A673 (cell line): Measurements from ENCODE around the gene MS4A7.

Experiments used
- CTCF ChIP-seq: fragments of 300-800, 200-600 bp; sonication (generic); conservative IDR thresholded peaks from 2 replicates; pipeline ENCODE4 v1.5.1; 2017; ENCODE audit warnings: low read depth, mild to moderate bottlenecking, antibody characterized with exemption, low read length, moderate library complexity, mixed read lengths
- EZH2 ChIP-seq: fragments of 200-600 bp; sonication (generic); IDR thresholded peaks from 2 replicates; pipeline ENCODE4 v1.6.1; 2017; ENCODE audit warnings: borderline replicate concordance, low read depth, mild to moderate bottlenecking, mixed read lengths, antibody characterized with exemption, low read length; ENCODE audit not compliant: poor library complexity, severe bottlenecking

GRCh38 chr11:60345489-60345888 is 32.8 kb upstream of the MS4A7 start:
- TF ChIP-seq CTCF (peak; percentile 67), EZH2 (no peak)
